H54 (cell line): ENCODE measurements around the gene GLIS2.

Experiments
- DNase-seq: peaks from one replicate; pipeline ENCODE4 v3.0.0; 2011; ENCODE audit warnings: low spot score, mixed read lengths; ENCODE audit not compliant: insufficient read length
- FAIRE-seq: peaks from 3 replicates; lab custom pipeline; 2011; peaks lifted over from hg19 to GRCh38; lab: Jason Lieb, UNC
- POLR2A ChIP-seq: IDR thresholded peaks from 2 replicates; pipeline ENCODE4 v1.6.1; 2011; ENCODE audit warnings: low read depth, mild to moderate bottlenecking, low read length

The GLIS2 gene

GRCh38 chr16:4285167-4285566 lies 30.7 kb upstream of the GLIS2 start:
- TF ChIP-seq POLR2A, result no peak
- no peak for FAIRE-seq
- DNase-seq, result no peak

GRCh38 chr16:4288148-4288921 lies 27.5 kb upstream of the GLIS2 start:
- TF ChIP-seq POLR2A, result no peak
- FAIRE-seq (no peak), DNase-seq (peak; percentile 58)

- no peak for FAIRE-seq
- no peak for DNase-seq
- TF ChIP-seq POLR2A, result no peak
Observed at GRCh38 chr16:4290236-4290830, 25.5 kb upstream of the GLIS2 start.

DNA sequence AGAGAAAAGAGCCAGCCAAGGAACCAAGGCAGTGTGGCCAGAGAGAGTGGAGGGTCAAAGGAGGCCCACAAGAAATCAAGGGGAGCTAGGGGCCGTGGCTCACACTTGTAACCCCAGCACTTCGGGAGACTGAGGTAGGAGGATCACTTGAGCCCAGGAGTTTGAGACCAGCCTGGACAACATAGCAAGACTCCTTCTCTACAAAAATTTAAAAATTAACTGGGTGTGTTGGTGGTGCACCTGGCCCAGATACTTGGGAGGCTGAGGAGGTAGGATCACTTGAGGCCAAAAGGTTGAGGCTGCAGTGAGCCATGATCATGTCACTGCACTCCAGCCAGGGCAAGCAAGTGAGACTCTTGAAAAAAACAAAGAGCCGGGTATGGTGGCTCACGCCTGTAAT lies 24.2 kb upstream of the GLIS2 start:
- no peak for TF ChIP-seq POLR2A
- no peak for DNase-seq
- FAIRE-seq, result no peak

DNA sequence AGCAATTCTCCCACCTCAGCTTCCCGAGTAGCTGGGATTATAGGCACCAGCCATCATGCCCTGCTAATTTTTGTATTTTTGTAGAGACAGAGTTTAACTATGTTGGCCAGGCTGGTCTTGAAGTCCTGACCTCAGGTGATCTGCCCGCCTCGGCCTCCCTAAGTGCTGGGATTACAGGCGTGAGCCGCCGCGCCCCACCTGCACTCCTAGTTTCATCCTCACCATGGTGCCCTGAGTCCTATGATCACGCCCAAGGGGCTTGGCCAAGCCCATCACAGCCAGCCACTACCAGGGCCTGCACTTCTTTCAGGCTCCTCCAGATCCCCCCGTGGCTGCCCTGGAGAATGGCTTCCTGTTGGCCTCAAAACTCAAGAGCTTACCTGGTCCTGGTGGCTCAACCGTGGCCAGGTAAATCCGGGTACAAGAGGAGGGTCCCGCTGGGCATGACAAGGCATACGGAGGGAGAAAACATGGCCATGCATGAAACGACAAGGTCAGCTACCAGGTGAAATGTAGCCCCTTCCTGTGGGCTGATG lies 22.6 kb upstream of the GLIS2 start:
- no peak for TF ChIP-seq POLR2A
- FAIRE-seq (no peak), DNase-seq (no peak)

- DNase-seq, result no peak
- no peak for FAIRE-seq
- peak; percentile 22; the same call in 1 of the 2 replicates for TF ChIP-seq POLR2A
Observed at GRCh38 chr16:4293822-4294457, 21.9 kb upstream of the GLIS2 start.

GRCh38 chr16:4295581-4295980 lies 20.3 kb upstream of the GLIS2 start:
- FAIRE-seq, result no peak
- DNase-seq, result no peak
- TF ChIP-seq POLR2A, result no peak

- no peak for DNase-seq
- no peak for FAIRE-seq
- no peak for TF ChIP-seq POLR2A
Observed at GRCh38 chr16:4297480-4297879, 18.4 kb upstream of the GLIS2 start.

DNA sequence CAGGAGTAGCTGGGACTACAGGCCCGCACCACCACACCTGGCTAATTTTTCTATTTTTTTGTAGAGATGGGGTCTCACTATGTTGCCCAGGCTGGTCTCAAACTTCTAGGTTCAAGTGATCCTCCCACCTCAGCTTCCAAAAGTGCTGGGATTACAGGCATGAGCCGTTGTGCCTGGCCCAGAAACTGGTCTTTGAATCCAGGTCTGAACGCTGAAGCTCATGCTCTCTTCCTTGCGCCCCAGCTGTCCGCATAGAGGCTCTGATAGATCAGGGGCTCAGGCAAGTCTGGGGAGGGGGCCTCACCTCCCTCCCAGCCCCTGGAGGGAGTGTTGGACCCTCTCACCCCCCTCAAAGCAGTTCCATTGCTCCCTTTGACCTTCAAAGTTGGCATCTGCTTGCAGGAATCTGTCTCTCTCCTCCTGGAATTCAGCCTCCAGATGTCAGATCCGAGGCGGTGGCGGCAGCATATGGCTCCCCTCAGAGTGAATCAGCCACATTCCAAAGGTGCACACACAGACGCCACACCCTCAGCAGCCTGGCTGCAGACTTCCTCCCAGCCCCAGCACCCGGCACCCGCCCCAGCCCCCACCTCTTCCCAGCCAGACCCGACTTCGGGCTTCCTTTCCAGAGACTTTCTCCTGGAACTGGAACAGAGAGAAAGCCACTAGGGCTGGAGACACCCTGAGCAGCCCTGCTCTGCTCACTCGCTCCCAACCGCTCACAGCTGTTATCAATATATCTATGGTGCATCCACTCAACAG lies 16.9 kb upstream of the GLIS2 start:
- no peak; the same call in 1 of the 2 replicates for TF ChIP-seq POLR2A
- DNase-seq (peak; percentile 96), FAIRE-seq (peak; percentile 23)

DNA sequence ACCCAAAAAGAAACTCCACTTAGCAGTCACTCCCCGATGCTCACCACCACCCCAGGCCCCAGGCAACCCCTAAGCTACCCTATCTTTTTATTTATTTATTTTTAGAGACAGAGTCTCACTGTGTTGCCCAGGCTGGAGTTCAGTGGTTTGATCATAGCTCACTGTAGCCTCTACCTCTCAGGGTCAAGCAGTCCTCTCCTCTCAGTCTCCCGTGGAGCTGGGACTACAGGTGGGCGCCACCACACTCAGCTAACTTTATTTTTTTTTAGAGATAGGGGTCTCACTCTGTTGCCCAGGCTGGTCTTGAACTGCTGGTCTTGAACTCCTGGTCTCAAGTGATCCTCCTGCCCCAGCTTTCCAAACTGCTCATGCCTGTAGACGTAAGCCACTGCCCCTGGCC lies 14.7 kb upstream of the GLIS2 start:
- FAIRE-seq (no peak), DNase-seq (no peak)
- no peak for TF ChIP-seq POLR2A

GRCh38 chr16:4301968-4302367 lies 13.9 kb upstream of the GLIS2 start:
- FAIRE-seq, result no peak
- no peak for TF ChIP-seq POLR2A
- DNase-seq, result no peak

DNA sequence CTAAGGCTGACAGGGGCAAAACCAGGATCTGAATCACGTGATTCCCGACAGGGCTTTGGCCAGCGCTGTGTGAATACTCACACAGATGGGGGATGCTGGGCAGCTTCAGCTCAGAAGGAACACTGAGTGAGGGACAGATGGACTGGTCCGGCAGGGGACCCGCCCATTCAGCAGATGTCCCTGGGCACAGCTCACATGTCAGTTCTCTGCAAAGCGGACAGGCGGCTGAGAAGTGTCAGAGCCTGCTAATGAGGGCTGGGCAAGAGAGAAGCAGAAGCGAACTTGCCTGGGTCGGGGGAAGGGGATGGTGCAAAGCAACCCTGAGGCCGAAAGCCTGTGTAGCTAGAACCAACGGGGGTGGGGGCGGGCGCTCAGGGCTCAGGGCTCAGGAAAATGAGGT lies 11.9 kb upstream of the GLIS2 start:
- DNase-seq, result no peak
- TF ChIP-seq POLR2A, result no peak
- no peak for FAIRE-seq

- no peak for DNase-seq
- no peak for TF ChIP-seq POLR2A
- FAIRE-seq, result no peak
Observed at GRCh38 chr16:4306470-4307214, 9.2 kb upstream of the GLIS2 start.
